ENCODE data around the gene TFIP11. TPM values are rescaled to one million over a fixed set of nuclear protein-coding genes. Genes with fewer than 3 reads are reported as not detected.

Gene TFIP11
- total RNA-seq, 1 experiment from 2014 or later = 26.9 TPM

- DNase-seq (ENCODE audit: low spot score) (no peak), ATAC-seq (no peak)
- peaks cover 52% of the 10 kb centered on the region for H3K4me1 Mint-ChIP-seq
- H3K27me3 Mint-ChIP-seq (ENCODE audit: low read depth) = no peaks in the 10 kb centered on the region; the same call in 1 of the 2 replicates
- POLR2A ChIA-PET = no interaction called here
- CTCF ChIA-PET = interaction anchor here (1.2 kb wide), 1 partner anchor 120 kb away, joined by 3 read pairs; no protein-coding TSS in a partner anchor
- H3K9me3 Mint-ChIP-seq = no peaks in the 10 kb centered on the region
- H3K27ac Mint-ChIP-seq = peak overlapping the region; percentile 75
- peaks cover 7% of the 10 kb centered on the region; the same call in 1 of the 2 replicates for H3K36me3 Mint-ChIP-seq
- no peak overlapping the region for H3K4me3 Mint-ChIP-seq
- TF ChIP-seq ELF4 (CRISPR knock-in tag; IDR thresholded peaks at IDR 0.05; ENCODE audit: low read depth) = no peak
- no peak for TF ChIP-seq MLX (CRISPR knock-in tag; IDR thresholded peaks at IDR 0.05)
- TF ChIP-seq GABPB1 (CRISPR knock-in tag; IDR thresholded peaks at IDR 0.05) = no peak
- TF ChIP-seq CBFB (CRISPR knock-in tag; IDR thresholded peaks at IDR 0.05; ENCODE audit: low read depth) = no peak
- TF ChIP-seq, protein P1, sequence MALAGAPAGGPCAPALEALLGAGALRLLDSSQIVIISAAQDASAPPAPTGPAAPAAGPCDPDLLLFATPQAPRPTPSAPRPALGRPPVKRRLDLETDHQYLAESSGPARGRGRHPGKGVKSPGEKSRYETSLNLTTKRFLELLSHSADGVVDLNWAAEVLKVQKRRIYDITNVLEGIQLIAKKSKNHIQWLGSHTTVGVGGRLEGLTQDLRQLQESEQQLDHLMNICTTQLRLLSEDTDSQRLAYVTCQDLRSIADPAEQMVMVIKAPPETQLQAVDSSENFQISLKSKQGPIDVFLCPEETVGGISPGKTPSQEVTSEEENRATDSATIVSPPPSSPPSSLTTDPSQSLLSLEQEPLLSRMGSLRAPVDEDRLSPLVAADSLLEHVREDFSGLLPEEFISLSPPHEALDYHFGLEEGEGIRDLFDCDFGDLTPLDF (CRISPR knock-in tag; IDR thresholded peaks at IDR 0.05) = no peak
- TF ChIP-seq, protein P2, sequence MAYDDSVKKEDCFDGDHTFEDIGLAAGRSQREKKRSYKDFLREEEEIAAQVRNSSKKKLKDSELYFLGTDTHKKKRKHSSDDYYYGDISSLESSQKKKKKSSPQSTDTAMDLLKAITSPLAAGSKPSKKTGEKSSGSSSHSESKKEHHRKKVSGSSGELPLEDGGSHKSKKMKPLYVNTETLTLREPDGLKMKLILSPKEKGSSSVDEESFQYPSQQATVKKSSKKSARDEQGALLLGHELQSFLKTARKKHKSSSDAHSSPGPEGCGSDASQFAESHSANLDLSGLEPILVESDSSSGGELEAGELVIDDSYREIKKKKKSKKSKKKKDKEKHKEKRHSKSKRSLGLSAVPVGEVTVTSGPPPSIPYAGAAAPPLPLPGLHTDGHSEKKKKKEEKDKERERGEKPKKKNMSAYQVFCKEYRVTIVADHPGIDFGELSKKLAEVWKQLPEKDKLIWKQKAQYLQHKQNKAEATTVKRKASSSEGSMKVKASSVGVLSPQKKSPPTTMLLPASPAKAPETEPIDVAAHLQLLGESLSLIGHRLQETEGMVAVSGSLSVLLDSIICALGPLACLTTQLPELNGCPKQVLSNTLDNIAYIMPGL (CRISPR knock-in tag; IDR thresholded peaks at IDR 0.05) = no peak
- TF ChIP-seq ZNF671 (CRISPR knock-in tag; IDR thresholded peaks at IDR 0.05) = no peak
- TF ChIP-seq ATF1 (CRISPR knock-in tag; IDR thresholded peaks at IDR 0.05) = no peak
- TF ChIP-seq FOXP1 (CRISPR knock-in tag; IDR thresholded peaks at IDR 0.05; ENCODE audit: borderline replicate concordance) = no peak
- no peak for TF ChIP-seq KAT7 (CRISPR knock-in tag; IDR thresholded peaks at IDR 0.05; ENCODE audit: borderline replicate concordance)
- no peak for TF ChIP-seq SMAD3 (CRISPR knock-in tag; IDR thresholded peaks at IDR 0.05; ENCODE audit: borderline replicate concordance)
- no peak for TF ChIP-seq NR3C1 (CRISPR knock-in tag; conservative IDR thresholded peaks at IDR 0.05; ENCODE audit: low read depth)
These were observed 36.7 kb upstream of the TFIP11 start for GRCh38 chr22:26548984-26549383.

DNA sequence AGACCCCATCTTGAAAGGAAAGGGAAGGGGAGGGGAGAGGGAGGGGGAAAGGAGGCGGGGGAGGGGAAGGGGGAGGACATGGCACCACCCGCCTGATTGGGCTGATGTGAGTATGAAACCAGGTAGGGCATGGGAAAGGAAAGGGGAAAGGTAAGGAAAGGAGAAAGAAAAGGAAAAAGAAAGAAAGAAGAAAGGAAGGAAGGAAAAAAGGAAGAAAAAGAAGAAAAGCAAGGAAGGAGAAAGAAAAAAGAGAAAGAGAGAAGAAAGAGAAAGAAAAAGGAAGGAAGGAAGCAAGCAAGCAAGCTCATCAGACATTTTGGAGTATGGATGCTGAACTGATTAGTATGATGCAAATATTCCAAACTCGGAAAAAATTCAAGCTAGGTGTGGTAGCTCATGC, 36.0 kb upstream of the TFIP11 start:
- peaks cover 47% of the 10 kb centered on the region for H3K4me1 Mint-ChIP-seq
- no peak overlapping the region for H3K4me3 Mint-ChIP-seq
- ChIA-PET CTCF (interaction anchor here (1.2 kb wide), 1 partner anchor 120 kb away, joined by 3 read pairs; no protein-coding TSS in a partner anchor), POLR2A (no interaction called here)
- no peaks in the 10 kb centered on the region for H3K9me3 Mint-ChIP-seq
- peaks cover 7% of the 10 kb centered on the region; the same call in 1 of the 2 replicates for H3K36me3 Mint-ChIP-seq
- ATAC-seq (no peak), DNase-seq (ENCODE audit: low spot score) (no peak)
- H3K27ac Mint-ChIP-seq = peak overlapping the region; percentile 94
- no peaks in the 10 kb centered on the region; the same call in 1 of the 2 replicates for H3K27me3 Mint-ChIP-seq (ENCODE audit: low read depth)
- no peak for TF ChIP-seq ZNF532 (CRISPR knock-in tag; IDR thresholded peaks at IDR 0.05; ENCODE audit: borderline replicate concordance)
- no peak for TF ChIP-seq ZNF317 (CRISPR knock-in tag; IDR thresholded peaks at IDR 0.05; ENCODE audit: borderline replicate concordance, low read depth)
- no peak for TF ChIP-seq IRF2 (CRISPR knock-in tag; IDR thresholded peaks at IDR 0.05; ENCODE audit: borderline replicate concordance, low read depth)
- TF ChIP-seq, protein P3, sequence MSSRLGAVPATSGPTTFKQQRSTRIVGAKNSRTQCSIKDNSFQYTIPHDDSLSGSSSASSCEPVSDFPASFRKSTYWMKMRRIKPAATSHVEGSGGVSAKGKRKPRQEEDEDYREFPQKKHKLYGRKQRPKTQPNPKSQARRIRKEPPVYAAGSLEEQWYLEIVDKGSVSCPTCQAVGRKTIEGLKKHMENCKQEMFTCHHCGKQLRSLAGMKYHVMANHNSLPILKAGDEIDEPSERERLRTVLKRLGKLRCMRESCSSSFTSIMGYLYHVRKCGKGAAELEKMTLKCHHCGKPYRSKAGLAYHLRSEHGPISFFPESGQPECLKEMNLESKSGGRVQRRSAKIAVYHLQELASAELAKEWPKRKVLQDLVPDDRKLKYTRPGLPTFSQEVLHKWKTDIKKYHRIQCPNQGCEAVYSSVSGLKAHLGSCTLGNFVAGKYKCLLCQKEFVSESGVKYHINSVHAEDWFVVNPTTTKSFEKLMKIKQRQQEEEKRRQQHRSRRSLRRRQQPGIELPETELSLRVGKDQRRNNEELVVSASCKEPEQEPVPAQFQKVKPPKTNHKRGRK (CRISPR knock-in tag; IDR thresholded peaks at IDR 0.05; ENCODE audit: borderline replicate concordance) = peak; percentile 76; the same call in 1 of the 2 replicates
